ENCODE results near the gene NEK11.

GRCh38 chr3:131233900-131234668, 207.4 kb downstream of the NEK11 start:
- TF ChIP-seq POLR2A (IDR thresholded peaks at IDR 0.05): no peak
- no peak for TF ChIP-seq CTCF (IDR thresholded peaks at IDR 0.05)

Data from uterus (tissue), 2 donors.